ENCODE results near the gene NYNRIN.

The NYNRIN gene

DNA sequence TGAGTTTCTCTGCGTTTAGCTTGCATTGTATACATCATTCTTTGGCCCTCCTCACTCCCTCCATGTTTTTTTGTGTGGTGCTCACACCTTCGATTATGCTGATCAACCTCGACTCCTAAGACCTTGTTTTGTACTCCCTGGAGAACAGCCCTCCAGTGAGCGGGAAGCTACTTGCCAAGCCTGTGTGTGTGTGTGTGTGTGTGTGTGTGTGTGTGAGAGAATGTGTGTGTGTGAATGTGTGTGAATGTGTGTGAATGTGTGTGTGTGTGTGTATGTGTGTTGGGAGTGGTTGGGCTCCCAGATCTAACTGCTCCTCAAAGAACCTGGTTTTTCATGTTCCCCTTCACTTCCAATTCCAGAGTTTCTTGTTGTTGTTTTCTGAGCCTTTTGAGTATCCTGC is 6.0 kb downstream of the NYNRIN start:
- Histone ChIP-seq H3K9me3 (ENCODE audit: control insufficient read depth, insufficient read depth, low read length) (no peaks in the 10 kb centered on the region), H3K27me3 (ENCODE audit: control insufficient read depth, insufficient read depth, low read length) (no peaks in the 10 kb centered on the region), H3K4me1 (ENCODE audit: control insufficient read depth, insufficient read depth, low read length) (no peaks in the 10 kb centered on the region), H3K27ac (ENCODE audit: low read length) (no peak overlapping the region), H3K36me3 (ENCODE audit: control insufficient read depth, insufficient read depth, low read length) (no peaks in the 10 kb centered on the region; the same call in 1 of the 2 replicates), H3K4me3 (ENCODE audit: low read length) (no peak overlapping the region)
- WGBS (ENCODE audit: insufficient coverage, insufficient read length) = no CpG with 5 or more reads among the region's 4 CpGs
- DNase-seq (ENCODE audit: low read depth, low spot score) = no peak

DNA sequence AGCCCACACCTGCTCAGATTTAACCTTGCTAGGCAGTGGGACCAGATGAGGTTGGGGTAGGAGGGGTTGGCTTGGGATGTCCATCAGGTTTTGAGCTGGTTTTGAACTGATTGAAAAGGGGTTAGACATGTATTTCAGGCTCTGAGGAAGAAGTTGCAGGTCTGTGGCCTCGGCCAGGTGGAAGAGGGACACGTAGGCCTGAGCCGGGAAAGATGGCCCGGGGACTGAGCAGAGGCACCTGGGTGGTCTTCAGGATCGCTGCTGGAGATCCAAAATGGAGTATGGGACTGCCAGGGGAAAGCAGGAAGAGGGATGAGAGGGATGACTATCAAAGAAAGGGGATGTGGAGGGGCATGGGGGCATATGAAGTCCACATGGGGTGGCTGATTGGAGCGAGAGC is 7.6 kb downstream of the NYNRIN start:
- H3K9me3 ChIP-seq (ENCODE audit: control insufficient read depth, insufficient read depth, low read length) = no peaks in the 10 kb centered on the region
- no peak for DNase-seq (ENCODE audit: low read depth, low spot score)
- H3K4me3 ChIP-seq (ENCODE audit: low read length) = no peak overlapping the region
- H3K27ac ChIP-seq (ENCODE audit: low read length) = no peak overlapping the region
- H3K27me3 ChIP-seq (ENCODE audit: control insufficient read depth, insufficient read depth, low read length) = no peaks in the 10 kb centered on the region
- no peaks in the 10 kb centered on the region for H3K4me1 ChIP-seq (ENCODE audit: control insufficient read depth, insufficient read depth, low read length)
- H3K36me3 ChIP-seq (ENCODE audit: control insufficient read depth, insufficient read depth, low read length) = no peaks in the 10 kb centered on the region; the same call in 1 of the 2 replicates
- WGBS (ENCODE audit: insufficient coverage, insufficient read length) = no CpG with 5 or more reads among the region's 6 CpGs

GRCh38 chr14:24407608-24408325 is 9.0 kb downstream of the NYNRIN start:
- no CpG with 5 or more reads among the region's 18 CpGs for WGBS (ENCODE audit: insufficient coverage, insufficient read length)

DNA sequence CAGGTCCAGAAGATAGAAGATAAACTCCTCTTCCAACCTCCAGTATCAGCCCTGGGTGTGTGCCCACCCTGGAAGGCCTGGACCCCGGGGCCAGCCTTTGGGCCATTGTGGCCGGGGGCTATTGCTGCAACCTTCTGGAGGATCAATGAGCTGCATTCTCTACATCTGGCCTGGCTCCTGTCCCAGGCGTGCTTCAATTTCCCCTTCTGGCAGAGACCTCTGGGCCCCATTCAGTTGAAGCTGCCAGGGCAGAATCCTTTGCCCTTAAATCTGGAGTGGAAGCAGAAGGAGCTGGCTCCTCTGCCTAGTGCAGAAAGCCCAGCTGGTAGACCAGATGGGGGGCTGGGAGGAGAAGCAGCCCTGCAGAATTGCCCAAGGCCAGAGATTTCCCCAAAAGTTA is 10.0 kb downstream of the NYNRIN start:
- Histone ChIP-seq H3K4me3 (ENCODE audit: low read length) (no peak overlapping the region), H3K27ac (ENCODE audit: low read length) (no peak overlapping the region), H3K9me3 (ENCODE audit: control insufficient read depth, insufficient read depth, low read length) (no peaks in the 10 kb centered on the region), H3K36me3 (ENCODE audit: control insufficient read depth, insufficient read depth, low read length) (no peaks in the 10 kb centered on the region; the same call in 1 of the 2 replicates), H3K4me1 (ENCODE audit: control insufficient read depth, insufficient read depth, low read length) (peaks cover 2% of the 10 kb centered on the region; the same call in 1 of the 2 replicates), H3K27me3 (ENCODE audit: control insufficient read depth, insufficient read depth, low read length) (no peaks in the 10 kb centered on the region)
- no CpG with 5 or more reads among the region's 3 CpGs for WGBS (ENCODE audit: insufficient coverage, insufficient read length)
- no peak for DNase-seq (ENCODE audit: low read depth, low spot score)

More at GRCh38 chr14:24407608-24408325, 9.0 kb downstream of the NYNRIN start:
- Histone ChIP-seq H3K27ac (ENCODE audit: low read length) (no peak overlapping the region), H3K36me3 (ENCODE audit: control insufficient read depth, insufficient read depth, low read length) (no peaks in the 10 kb centered on the region; the same call in 1 of the 2 replicates), H3K4me1 (ENCODE audit: control insufficient read depth, insufficient read depth, low read length) (peaks cover 2% of the 10 kb centered on the region; the same call in 1 of the 2 replicates), H3K27me3 (ENCODE audit: control insufficient read depth, insufficient read depth, low read length) (no peaks in the 10 kb centered on the region), H3K4me3 (ENCODE audit: low read length) (no peak overlapping the region), H3K9me3 (ENCODE audit: control insufficient read depth, insufficient read depth, low read length) (no peaks in the 10 kb centered on the region)
- DNase-seq (ENCODE audit: low read depth, low spot score) = no peak

GRCh38 chr14:24409192-24409591 is 10.4 kb downstream of the NYNRIN start:
- peaks cover 2% of the 10 kb centered on the region; the same call in 1 of the 2 replicates for H3K4me1 ChIP-seq (ENCODE audit: control insufficient read depth, insufficient read depth, low read length)
- no peak for DNase-seq (ENCODE audit: low read depth, low spot score)

DNA sequence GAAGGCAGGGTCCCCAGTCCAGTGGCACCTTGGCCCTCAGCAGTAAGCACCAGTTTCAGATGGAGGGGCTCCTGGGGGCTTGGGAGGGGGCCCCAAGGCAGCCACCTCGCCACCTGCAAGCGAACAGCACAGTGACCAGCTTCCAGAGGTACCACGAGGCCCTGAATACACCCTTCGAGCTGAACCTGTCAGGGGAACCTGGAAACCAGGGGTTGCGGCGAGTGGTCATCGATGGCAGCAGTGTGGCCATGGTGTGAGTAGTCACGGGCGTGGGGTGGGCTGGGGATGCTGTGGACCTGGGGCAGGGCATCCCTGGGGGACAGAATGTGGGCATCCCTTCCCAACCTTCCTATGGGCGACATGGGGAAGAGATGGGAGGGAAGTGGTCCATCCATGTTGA is 11.2 kb downstream of the NYNRIN start:
- no CpG with 5 or more reads among the region's 10 CpGs for WGBS (ENCODE audit: insufficient coverage, insufficient read length)
- H3K36me3 ChIP-seq (ENCODE audit: control insufficient read depth, insufficient read depth, low read length) = peaks cover 10% of the 10 kb centered on the region

More at GRCh38 chr14:24409192-24409591, 10.4 kb downstream of the NYNRIN start:
- peaks cover 4% of the 10 kb centered on the region; the same call in 1 of the 2 replicates for H3K36me3 ChIP-seq (ENCODE audit: control insufficient read depth, insufficient read depth, low read length)
- no peak overlapping the region for H3K27ac ChIP-seq (ENCODE audit: low read length)
- no peaks in the 10 kb centered on the region for H3K9me3 ChIP-seq (ENCODE audit: control insufficient read depth, insufficient read depth, low read length)
- H3K27me3 ChIP-seq (ENCODE audit: control insufficient read depth, insufficient read depth, low read length) = no peaks in the 10 kb centered on the region
- WGBS (ENCODE audit: insufficient coverage, insufficient read length) = no CpG with 5 or more reads among the region's 6 CpGs
- no peak overlapping the region for H3K4me3 ChIP-seq (ENCODE audit: low read length)

GRCh38 chr14:24411443-24412389 is 12.9 kb downstream of the NYNRIN start:
- H3K27me3 ChIP-seq (ENCODE audit: control insufficient read depth, insufficient read depth, low read length) = no peaks in the 10 kb centered on the region
- H3K27ac ChIP-seq (ENCODE audit: low read length) = no peak overlapping the region
- peaks cover 2% of the 10 kb centered on the region; the same call in 1 of the 2 replicates for H3K4me1 ChIP-seq (ENCODE audit: control insufficient read depth, insufficient read depth, low read length)
- peaks cover 14% of the 10 kb centered on the region for H3K36me3 ChIP-seq (ENCODE audit: control insufficient read depth, insufficient read depth, low read length)
- no peak for DNase-seq (ENCODE audit: low read depth, low spot score)
- H3K9me3 ChIP-seq (ENCODE audit: control insufficient read depth, insufficient read depth, low read length) = no peaks in the 10 kb centered on the region
- H3K4me3 ChIP-seq (ENCODE audit: low read length) = no peak overlapping the region
- whole genome bisulfite sequencing (ENCODE audit: insufficient coverage, insufficient read length) = no CpG with 5 or more reads among the region's 16 CpGs

More for the DNA sequence above, 11.2 kb downstream of the NYNRIN start:
- H3K9me3 ChIP-seq (ENCODE audit: control insufficient read depth, insufficient read depth, low read length) = no peaks in the 10 kb centered on the region
- peaks cover 2% of the 10 kb centered on the region; the same call in 1 of the 2 replicates for H3K4me1 ChIP-seq (ENCODE audit: control insufficient read depth, insufficient read depth, low read length)
- no peak overlapping the region for H3K27ac ChIP-seq (ENCODE audit: low read length)
- H3K27me3 ChIP-seq (ENCODE audit: control insufficient read depth, insufficient read depth, low read length) = no peaks in the 10 kb centered on the region
- no peak for DNase-seq (ENCODE audit: low read depth, low spot score)
- no peak overlapping the region for H3K4me3 ChIP-seq (ENCODE audit: low read length)

DNA sequence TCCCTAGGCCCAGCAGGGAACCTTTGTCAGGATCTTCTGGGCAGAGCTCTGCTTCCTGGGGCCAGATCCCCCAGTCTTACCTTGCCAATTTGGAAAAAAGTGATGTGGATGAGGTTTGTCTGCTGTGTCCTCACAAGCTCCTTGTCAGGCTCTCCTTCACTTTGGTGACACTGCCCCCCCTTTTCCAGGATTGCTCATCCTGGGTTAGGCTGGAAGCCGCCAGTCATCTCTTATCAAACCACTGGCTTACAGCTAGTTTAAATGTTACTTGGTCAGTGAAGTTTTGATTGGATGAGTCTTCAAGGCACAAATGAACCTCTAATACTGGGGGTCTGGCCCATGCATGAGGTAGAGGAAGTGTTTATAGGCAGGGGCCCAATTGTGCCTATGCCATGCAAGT is 15.3 kb downstream of the NYNRIN start:
- no peaks in the 10 kb centered on the region for H3K9me3 ChIP-seq (ENCODE audit: control insufficient read depth, insufficient read depth, low read length)
- no peak overlapping the region for H3K27ac ChIP-seq (ENCODE audit: low read length)
- H3K27me3 ChIP-seq (ENCODE audit: control insufficient read depth, insufficient read depth, low read length) = no peaks in the 10 kb centered on the region
- H3K4me1 ChIP-seq (ENCODE audit: control insufficient read depth, insufficient read depth, low read length) = peaks cover 2% of the 10 kb centered on the region; the same call in 1 of the 2 replicates
- H3K4me3 ChIP-seq (ENCODE audit: low read length) = no peak overlapping the region
- peaks cover 14% of the 10 kb centered on the region for H3K36me3 ChIP-seq (ENCODE audit: control insufficient read depth, insufficient read depth, low read length)
- DNase-seq (ENCODE audit: low read depth, low spot score) = no peak
- no CpG with 5 or more reads among the region's 1 CpG for WGBS (ENCODE audit: insufficient coverage, insufficient read length)

- DNase-seq (ENCODE audit: low read depth, low spot score) = no peak
- H3K4me3 ChIP-seq (ENCODE audit: low read length) = no peak overlapping the region
- no peaks in the 10 kb centered on the region for H3K27me3 ChIP-seq (ENCODE audit: control insufficient read depth, insufficient read depth, low read length)
- H3K4me1 ChIP-seq (ENCODE audit: control insufficient read depth, insufficient read depth, low read length) = peaks cover 2% of the 10 kb centered on the region; the same call in 1 of the 2 replicates
- H3K27ac ChIP-seq (ENCODE audit: low read length) = no peak overlapping the region
- whole genome bisulfite sequencing (ENCODE audit: insufficient coverage, insufficient read length) = no CpG with 5 or more reads among the region's 15 CpGs
- no peaks in the 10 kb centered on the region for H3K9me3 ChIP-seq (ENCODE audit: control insufficient read depth, insufficient read depth, low read length)
- peaks cover 14% of the 10 kb centered on the region for H3K36me3 ChIP-seq (ENCODE audit: control insufficient read depth, insufficient read depth, low read length)
Measured at GRCh38 chr14:24414732-24415420, 16.1 kb downstream of the NYNRIN start.

All from iPS DF 6.9 (cell line).